Hematopoietic multipotent progenitor cell treated with erythropoietin and hydrocortisone succinate and interleukin-3 and kit ligand, for 6 days (in vitro differentiated cells): ENCODE measurements around the gene GRID2.
"Not testable (repeated sequence)": the region's sequence is repeated elsewhere in the genome, so short reads cannot be mapped to it uniquely, and the experiment has no call there.

Experiments used
- DNase-seq: peaks from one replicate; pipeline ENCODE4 v3.0.0-alpha.2; 2015

GRID2 gene

GRCh38 chr4:92444143-92444843 lies 140.5 kb downstream of the GRID2 start:
- not testable (repeated sequence) for DNase-seq

GRCh38 chr4:92445127-92445526 lies 141.4 kb downstream of the GRID2 start:
- no peak for DNase-seq

GRCh38 chr4:92447255-92447905 lies 143.6 kb downstream of the GRID2 start:
- DNase-seq: no peak

- DNase-seq: not testable (repeated sequence)
Observed at GRCh38 chr4:92448176-92448575, 144.4 kb downstream of the GRID2 start.

GRCh38 chr4:92450694-92451093 lies 146.9 kb downstream of the GRID2 start:
- DNase-seq: no peak

- no peak for DNase-seq
Observed at GRCh38 chr4:92451782-92452181, 148.0 kb downstream of the GRID2 start.

GRCh38 chr4:92452383-92452782 lies 148.6 kb downstream of the GRID2 start:
- not testable (repeated sequence) for DNase-seq

GRCh38 chr4:92455329-92455839 lies 151.6 kb downstream of the GRID2 start:
- no peak for DNase-seq

- no peak for DNase-seq
Observed at GRCh38 chr4:92455951-92456350, 152.2 kb downstream of the GRID2 start.

- no peak for DNase-seq
Observed at GRCh38 chr4:92461732-92462131, 158.0 kb downstream of the GRID2 start.

GRCh38 chr4:92477298-92477697 lies 173.5 kb downstream of the GRID2 start:
- no peak for DNase-seq

- no peak for DNase-seq
Observed at GRCh38 chr4:92483341-92483740, 179.6 kb downstream of the GRID2 start.

- no peak for DNase-seq
Observed at GRCh38 chr4:92488496-92488895, 184.7 kb downstream of the GRID2 start.

- no peak for DNase-seq
Observed at GRCh38 chr4:92497141-92497540, 193.4 kb downstream of the GRID2 start.

- no peak for DNase-seq
Observed at GRCh38 chr4:92501456-92501855, 197.7 kb downstream of the GRID2 start.

GRCh38 chr4:92506933-92507332 lies 203.2 kb downstream of the GRID2 start:
- DNase-seq: no peak

GRCh38 chr4:92514627-92515026 lies 210.9 kb downstream of the GRID2 start:
- no peak for DNase-seq

GRCh38 chr4:92516450-92516849 lies 212.7 kb downstream of the GRID2 start:
- no peak for DNase-seq

- no peak for DNase-seq
Observed at GRCh38 chr4:92519727-92520126, 216.0 kb downstream of the GRID2 start.

GRCh38 chr4:92520563-92520962 lies 216.8 kb downstream of the GRID2 start:
- DNase-seq: no peak

- no peak for DNase-seq
Observed at GRCh38 chr4:92521941-92522340, 218.2 kb downstream of the GRID2 start.

- DNase-seq: no peak
Observed at GRCh38 chr4:92522356-92522755, 218.6 kb downstream of the GRID2 start.

GRCh38 chr4:92524131-92524530 lies 220.4 kb downstream of the GRID2 start:
- DNase-seq: no peak

- no peak for DNase-seq
Observed at GRCh38 chr4:92528541-92528940, 224.8 kb downstream of the GRID2 start.

GRCh38 chr4:92529510-92529909 lies 225.7 kb downstream of the GRID2 start:
- no peak for DNase-seq
